Stimulated activated CD8-positive, alpha-beta memory T cell treated with anti-CD3 and anti-CD28 coated beads, Interleukin-12 subunit alpha, Interleukin-12 subunit beta, amount 100 ng/mL, for 24 hours (primary cell): ENCODE data around the gene CIDEB.

Experiments
- DNase-seq: peaks from one replicate; pipeline ENCODE4 v3.0.0-alpha.2; 2020; ENCODE audit errors: extremely low read depth

Gene CIDEB

GRCh38 chr14:24290746-24291145 lies 17.0 kb downstream of the CIDEB start:
- no peak for DNase-seq

GRCh38 chr14:24289649-24290280 lies 18.0 kb downstream of the CIDEB start:
- DNase-seq, result no peak

DNA sequence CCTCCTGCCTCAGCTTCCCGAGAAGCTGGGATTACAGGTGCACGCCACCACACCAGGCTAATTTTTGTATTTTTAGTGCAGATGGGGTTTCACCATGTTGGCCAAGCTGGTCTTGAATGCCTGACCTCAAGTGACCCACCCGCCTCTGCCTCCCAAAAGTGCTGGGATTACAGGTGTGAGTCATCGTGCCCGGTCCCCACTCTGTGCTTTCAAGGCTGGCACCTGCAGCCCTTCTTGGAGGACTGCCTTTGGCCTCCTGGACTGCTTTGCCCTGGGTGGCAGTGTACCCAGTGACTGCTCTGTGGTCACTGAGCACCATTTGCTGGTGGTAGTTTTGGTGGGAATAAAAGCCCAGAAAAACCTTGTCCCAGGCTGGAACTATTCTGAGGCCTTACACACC lies 20.8 kb downstream of the CIDEB start:
- DNase-seq, result no peak

GRCh38 chr14:24285351-24285750 lies 22.4 kb downstream of the CIDEB start:
- DNase-seq, result no peak

DNA sequence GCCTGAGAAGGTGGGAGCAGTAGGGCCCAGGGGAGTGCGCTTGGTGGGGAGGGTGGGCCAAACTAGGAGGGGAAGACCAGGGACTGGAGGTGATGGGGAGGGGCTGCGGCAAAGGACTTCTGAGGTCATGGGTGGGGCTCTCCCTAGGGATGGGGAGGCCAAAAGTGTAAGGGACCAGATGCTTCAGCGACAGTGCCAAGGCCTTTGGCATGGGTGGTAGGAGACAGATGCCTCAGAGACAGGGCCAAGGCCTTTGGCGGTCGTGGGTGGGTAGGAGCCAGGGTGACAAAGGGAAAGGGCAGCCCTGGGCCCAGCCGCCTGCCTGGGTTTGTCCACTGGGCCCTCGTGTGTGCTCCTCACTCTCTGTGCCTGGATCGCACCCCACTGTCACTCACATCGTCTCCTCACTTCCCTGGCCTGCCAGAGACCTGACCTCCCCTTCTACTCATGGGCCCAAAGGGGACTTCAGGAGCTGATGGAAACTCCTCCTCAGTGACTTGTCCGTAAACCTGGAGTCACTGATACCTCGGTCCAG lies 23.2 kb downstream of the CIDEB start:
- DNase-seq, result no peak

- no peak for DNase-seq
Measured at GRCh38 chr14:24283796-24284460, 23.8 kb downstream of the CIDEB start.

- DNase-seq, result no peak
Measured at GRCh38 chr14:24282736-24283135, 25.0 kb downstream of the CIDEB start.

DNA sequence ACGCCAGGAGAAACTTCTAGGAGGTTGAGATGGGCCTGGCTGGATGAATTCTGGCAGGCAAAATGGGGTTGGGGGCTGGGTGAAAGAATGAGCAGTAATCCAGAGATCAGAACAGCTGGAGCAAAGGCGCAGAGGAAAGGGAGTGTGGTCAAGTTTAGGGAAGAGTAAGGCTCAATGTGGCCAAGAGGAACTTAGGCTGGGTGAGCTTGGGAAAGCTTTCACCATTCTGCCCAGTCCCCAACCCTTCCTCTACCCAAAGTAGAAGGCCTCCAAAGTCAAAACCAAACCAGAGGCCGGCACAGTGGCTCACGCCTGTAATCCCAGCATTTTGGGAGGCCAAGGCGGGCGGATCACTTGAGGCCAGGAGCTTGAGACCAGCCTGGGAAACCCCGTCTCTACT lies 26.1 kb downstream of the CIDEB start:
- DNase-seq, result no peak

- DNase-seq, result no peak
Measured at GRCh38 chr14:24280797-24281460, 26.8 kb downstream of the CIDEB start.

DNA sequence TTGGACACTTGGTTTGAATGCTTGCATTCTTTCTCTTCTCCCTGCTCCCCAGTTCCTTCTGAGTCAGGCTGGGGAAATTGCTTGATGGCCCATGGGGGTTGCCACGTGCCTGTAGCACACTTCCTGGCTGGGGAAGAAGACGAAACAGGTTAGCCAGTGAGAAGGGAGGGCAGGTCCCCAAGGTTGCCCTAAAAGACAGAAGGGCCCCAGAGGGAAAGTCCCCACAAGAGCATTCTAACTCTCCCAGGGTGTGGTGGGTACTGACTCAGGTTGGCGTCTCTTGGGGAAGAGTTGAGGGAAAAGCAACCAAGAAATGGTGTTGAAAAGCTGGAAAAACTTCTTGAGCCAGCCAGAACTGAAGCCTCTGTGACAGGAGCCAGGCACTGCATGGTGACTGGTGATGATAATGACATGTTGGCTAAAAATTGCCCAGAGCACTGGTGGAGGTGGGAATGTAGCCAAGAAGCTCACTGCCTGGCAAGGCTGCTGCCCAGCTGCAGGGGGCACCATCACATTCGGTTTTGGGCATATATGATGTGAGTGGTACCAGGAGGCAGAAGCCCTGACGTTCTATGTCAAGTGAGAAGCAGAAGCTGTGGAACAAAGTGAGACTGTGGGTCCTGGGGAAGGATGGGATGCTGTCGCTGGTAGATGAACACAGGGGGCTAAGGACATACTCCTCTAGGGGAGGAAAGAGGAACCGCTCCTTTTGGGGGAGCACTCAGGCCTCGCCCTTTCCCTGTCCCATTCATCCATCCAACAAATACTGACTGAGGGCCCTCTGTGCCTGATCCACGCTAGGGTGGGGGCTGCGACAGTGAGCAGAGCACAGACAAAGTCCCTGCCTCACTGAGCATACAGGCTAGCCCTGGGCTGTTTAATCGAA lies 28.2 kb downstream of the CIDEB start:
- no peak for DNase-seq

- no peak for DNase-seq
Measured at GRCh38 chr14:24278424-24278823, 29.4 kb downstream of the CIDEB start.

- DNase-seq, result no peak
Measured at GRCh38 chr14:24277606-24278321, 30.0 kb downstream of the CIDEB start.

GRCh38 chr14:24277071-24277470 lies 30.7 kb downstream of the CIDEB start:
- DNase-seq, result no peak

DNA sequence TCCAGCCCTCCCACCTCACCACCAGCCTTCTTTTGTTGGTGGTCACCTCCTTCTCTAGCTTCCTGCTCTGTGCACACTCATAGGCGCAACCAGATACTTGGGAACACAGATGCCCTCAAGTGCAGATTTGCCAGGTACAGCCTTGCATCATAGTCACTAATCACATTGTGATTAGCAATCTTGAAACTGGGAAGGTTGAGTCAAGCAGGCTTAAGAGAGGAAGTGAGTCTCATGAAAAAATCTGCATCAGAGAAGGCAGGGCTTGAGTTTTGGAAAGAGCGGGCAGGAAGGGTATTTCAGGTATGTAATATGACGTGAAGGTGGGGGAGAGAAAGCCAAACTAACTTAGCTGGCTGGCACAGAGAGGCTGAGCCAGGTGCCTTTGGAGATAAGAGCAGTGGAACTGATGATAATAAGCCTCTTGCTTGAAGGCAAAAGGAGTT lies 33.7 kb downstream of the CIDEB start:
- DNase-seq, result no peak

GRCh38 chr14:24273422-24273998 lies 34.3 kb downstream of the CIDEB start:
- no peak for DNase-seq

- no peak for DNase-seq
Measured at GRCh38 chr14:24272467-24272866, 35.3 kb downstream of the CIDEB start.

DNA sequence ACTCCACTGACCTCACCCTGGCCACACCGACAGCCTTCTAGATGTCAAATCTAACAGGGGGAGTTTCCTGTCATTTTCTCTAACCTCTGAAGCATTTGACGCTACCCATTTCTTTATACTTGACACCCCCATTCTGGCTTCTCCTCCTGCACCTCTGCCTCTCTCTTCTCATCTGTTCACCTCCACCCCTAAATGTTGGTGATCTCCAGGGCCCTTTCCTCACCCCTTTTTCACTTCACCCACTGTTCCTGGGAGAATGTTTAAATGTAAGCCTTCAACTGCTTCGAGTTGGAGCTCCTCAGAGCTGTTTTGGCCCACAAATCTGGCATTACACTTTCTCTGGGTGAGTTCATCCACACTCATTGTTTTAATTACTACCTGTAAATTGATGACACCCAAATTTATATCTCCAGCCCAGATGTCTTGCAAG lies 35.9 kb downstream of the CIDEB start:
- no peak for DNase-seq

DNA sequence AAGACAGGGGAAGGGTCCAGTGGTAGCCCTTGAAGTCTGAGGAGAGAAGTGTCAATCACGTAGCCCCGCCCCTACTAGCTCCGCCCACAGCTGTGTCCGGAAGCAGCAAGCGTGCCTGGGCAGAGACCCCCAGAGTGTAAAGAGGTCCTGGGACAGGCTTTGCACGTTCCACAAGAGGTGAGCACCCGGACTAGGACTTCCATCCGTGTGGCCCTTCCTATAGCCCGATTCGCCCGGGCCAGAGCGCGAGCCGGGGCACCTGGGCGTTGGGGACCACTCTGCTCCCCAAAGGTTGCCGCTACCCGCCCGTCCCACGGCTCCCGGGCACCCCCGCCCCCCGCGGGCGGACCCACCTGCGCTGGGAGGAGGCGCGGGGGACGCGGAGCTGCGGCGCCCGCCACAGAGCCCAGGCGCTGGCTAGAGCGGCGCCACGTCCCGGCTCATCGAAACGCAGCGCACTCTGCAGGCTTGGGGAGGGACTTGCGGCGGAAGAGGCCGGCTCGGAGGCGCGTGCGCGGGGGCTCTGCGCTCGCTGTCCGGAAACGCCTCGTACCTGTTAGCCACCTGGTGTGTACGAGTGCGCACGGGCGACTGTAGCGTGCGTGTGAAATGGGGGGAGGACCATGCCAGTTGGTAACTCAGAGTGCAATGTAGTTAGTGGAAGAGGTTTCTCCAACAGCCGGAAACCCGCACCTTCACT lies 36.5 kb downstream of the CIDEB start, which contains the start of gene RABGGTA:
Gene RABGGTA, minus strand, starts transcription at position 464 of the 700 bp plus-strand sequence. CDS start 482 bp downstream, outside the sequence.
- peak; percentile 72 for DNase-seq

- no peak for DNase-seq
Measured at GRCh38 chr14:24270537-24271133, 37.1 kb downstream of the CIDEB start.
